ENCODE measurements around the gene ADSS1.
A peak's percentile ranks its signal among the peaks of the same experiment; 100 is the strongest.

ADSS1 gene

GRCh38 chr14:104776961-104777807, 53.2 kb downstream of the ADSS1 start:
- in situ Hi-C loops (cut with HindIII; ENCODE audit: low sequenced_read_pairs) = no loop called here
- no peak for TF ChIP-seq CTCF (IDR thresholded peaks at IDR 0.05; ENCODE audit: low read depth, low read length)
- no peak overlapping the region for H3K4me3 ChIP-seq (ENCODE audit: low read depth, low read length)
- no peak for DNase-seq (ENCODE audit: low read depth, low spot score)

GRCh38 chr14:104777808-104778249, 53.8 kb downstream of the ADSS1 start:
- DNase-seq (ENCODE audit: low read depth, low spot score) = no peak
- in situ Hi-C loops (cut with HindIII; ENCODE audit: low sequenced_read_pairs) = no loop called here
- TF ChIP-seq CTCF (IDR thresholded peaks at IDR 0.05; ENCODE audit: low read depth, low read length) = no peak
- H3K4me3 ChIP-seq (ENCODE audit: low read depth, low read length) = no peak overlapping the region

- TF ChIP-seq CTCF (IDR thresholded peaks at IDR 0.05; ENCODE audit: low read depth, low read length) = peak; percentile 1
- in situ Hi-C loops (cut with HindIII; ENCODE audit: low sequenced_read_pairs) = no loop called here
- no peak for DNase-seq (ENCODE audit: low read depth, low spot score)
- H3K4me3 ChIP-seq (ENCODE audit: low read depth, low read length) = no peak overlapping the region
These were observed 54.8 kb downstream of the ADSS1 start for GRCh38 chr14:104778694-104779331.

GRCh38 chr14:104779776-104780512, 55.9 kb downstream of the ADSS1 start:
- DNase-seq (ENCODE audit: low read depth, low spot score) = no peak
- in situ Hi-C loops (cut with HindIII; ENCODE audit: low sequenced_read_pairs) = no loop called here
- H3K4me3 ChIP-seq (ENCODE audit: low read depth, low read length) = no peak overlapping the region
- no peak for TF ChIP-seq CTCF (IDR thresholded peaks at IDR 0.05; ENCODE audit: low read depth, low read length)

GRCh38 chr14:104780513-104781030, 56.5 kb downstream of the ADSS1 start:
- no peak for TF ChIP-seq CTCF (IDR thresholded peaks at IDR 0.05; ENCODE audit: low read depth, low read length)
- DNase-seq (ENCODE audit: low read depth, low spot score) = no peak
- in situ Hi-C loops (cut with HindIII; ENCODE audit: low sequenced_read_pairs) = no loop called here
- H3K4me3 ChIP-seq (ENCODE audit: low read depth, low read length) = no peak overlapping the region

Data from astrocyte of the spinal cord (primary cell).